Measurements from ENCODE around the gene SLC35B1. TPM values are rescaled to one million over a fixed set of nuclear protein-coding genes. Genes with fewer than 3 reads are reported as not detected.

Gene SLC35B1
- total RNA-seq, 1 donor from 2014 or later: 69.2 TPM

DNA sequence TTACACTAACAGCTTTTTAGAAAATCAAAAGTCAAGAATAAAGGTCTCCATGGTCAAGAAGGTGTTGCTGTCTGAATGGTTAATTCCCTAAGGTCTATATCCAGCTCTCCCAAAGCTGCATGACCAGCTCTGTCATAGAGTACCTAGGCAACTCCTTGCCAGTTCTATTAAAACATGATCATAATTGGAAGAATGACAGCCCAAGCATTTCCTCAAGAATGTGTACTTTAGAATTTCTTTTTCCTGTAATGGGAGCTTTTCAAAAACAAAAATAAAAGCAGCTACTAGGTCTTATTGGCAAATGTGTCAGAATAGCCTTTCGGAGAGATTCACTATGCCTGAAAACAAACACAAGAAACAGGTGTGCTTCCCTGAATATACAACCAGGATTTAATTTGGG lies 37.8 kb downstream of the SLC35B1 start:
- Mint-ChIP-seq H3K27ac (peak overlapping the region; percentile 67), H3K9me3 (peaks cover under 1% of the 10 kb centered on the region), H3K27me3 (ENCODE audit: low read depth) (no peaks in the 10 kb centered on the region), H3K36me3 (peaks cover 10% of the 10 kb centered on the region), H3K4me3 (no peak overlapping the region), H3K4me1 (peaks cover 19% of the 10 kb centered on the region)
- TF ChIP-seq, protein P1, sequence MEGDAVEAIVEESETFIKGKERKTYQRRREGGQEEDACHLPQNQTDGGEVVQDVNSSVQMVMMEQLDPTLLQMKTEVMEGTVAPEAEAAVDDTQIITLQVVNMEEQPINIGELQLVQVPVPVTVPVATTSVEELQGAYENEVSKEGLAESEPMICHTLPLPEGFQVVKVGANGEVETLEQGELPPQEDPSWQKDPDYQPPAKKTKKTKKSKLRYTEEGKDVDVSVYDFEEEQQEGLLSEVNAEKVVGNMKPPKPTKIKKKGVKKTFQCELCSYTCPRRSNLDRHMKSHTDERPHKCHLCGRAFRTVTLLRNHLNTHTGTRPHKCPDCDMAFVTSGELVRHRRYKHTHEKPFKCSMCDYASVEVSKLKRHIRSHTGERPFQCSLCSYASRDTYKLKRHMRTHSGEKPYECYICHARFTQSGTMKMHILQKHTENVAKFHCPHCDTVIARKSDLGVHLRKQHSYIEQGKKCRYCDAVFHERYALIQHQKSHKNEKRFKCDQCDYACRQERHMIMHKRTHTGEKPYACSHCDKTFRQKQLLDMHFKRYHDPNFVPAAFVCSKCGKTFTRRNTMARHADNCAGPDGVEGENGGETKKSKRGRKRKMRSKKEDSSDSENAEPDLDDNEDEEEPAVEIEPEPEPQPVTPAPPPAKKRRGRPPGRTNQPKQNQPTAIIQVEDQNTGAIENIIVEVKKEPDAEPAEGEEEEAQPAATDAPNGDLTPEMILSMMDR (IDR thresholded peaks at IDR 0.05; ENCODE audit: unreplicated experiment): no peak
- no peak for DNase-seq (ENCODE audit: low spot score in 2 of 2, unreplicated experiment in 2 of 2)

DNA sequence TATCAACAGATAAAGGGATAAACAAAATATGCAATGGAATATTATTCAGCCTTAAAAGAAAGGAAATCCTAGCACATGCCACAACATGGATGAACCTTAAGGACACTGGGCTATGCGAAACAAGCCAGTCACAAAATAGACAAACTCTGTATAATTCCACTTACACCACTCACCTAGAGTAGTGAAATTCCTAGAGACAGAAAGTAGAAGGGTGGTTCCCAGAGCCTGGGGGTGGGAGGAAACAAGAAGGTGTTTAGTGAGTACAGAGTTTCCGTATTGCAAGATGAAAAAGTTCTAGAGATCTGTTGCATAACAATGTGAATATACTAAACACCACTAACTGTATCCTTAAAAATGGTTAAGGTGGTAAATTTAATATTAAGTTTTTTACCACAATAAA lies 39.9 kb downstream of the SLC35B1 start:
- Mint-ChIP-seq H3K4me1 (peaks cover 11% of the 10 kb centered on the region), H3K36me3 (peaks cover 20% of the 10 kb centered on the region), H3K9me3 (peaks cover 10% of the 10 kb centered on the region), H3K4me3 (no peak overlapping the region), H3K27ac (no peak overlapping the region), H3K27me3 (ENCODE audit: low read depth) (no peaks in the 10 kb centered on the region)
- no peak for DNase-seq (ENCODE audit: low spot score in 2 of 2, unreplicated experiment in 2 of 2)
- TF ChIP-seq, protein P1 (IDR thresholded peaks at IDR 0.05; ENCODE audit: unreplicated experiment): no peak

DNA sequence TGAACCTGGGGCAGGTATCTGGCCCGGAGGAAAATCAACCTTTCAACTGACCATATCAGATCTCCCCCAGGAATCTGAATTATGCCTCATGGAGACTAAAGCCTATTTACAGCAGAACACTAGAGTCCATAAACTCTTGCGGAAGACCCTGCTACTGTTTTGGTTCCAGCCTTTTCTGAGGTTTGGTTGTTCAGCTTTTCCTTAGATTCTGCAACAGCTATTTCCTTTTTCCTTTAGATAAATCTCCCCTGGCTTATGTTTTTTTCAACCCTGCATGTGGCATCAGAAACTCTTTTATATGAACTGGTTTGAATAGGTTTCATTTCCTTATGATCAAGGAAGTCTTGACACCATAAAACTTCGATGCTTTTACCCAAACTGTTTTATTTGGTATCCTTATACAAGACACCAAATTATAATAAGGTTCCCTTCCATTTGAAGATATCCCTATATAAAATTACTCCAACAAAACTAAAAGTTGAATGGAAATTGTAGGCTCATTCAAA lies 43.0 kb downstream of the SLC35B1 start:
- Mint-ChIP-seq H3K27me3 (ENCODE audit: low read depth) (no peaks in the 10 kb centered on the region), H3K4me1 (no peaks in the 10 kb centered on the region), H3K36me3 (peaks cover 29% of the 10 kb centered on the region), H3K9me3 (peaks cover 10% of the 10 kb centered on the region), H3K4me3 (no peak overlapping the region), H3K27ac (no peak overlapping the region)
- no peak for DNase-seq (ENCODE audit: low spot score in 2 of 2, unreplicated experiment in 2 of 2)
- TF ChIP-seq, protein P1 (IDR thresholded peaks at IDR 0.05; ENCODE audit: unreplicated experiment): no peak

DNA sequence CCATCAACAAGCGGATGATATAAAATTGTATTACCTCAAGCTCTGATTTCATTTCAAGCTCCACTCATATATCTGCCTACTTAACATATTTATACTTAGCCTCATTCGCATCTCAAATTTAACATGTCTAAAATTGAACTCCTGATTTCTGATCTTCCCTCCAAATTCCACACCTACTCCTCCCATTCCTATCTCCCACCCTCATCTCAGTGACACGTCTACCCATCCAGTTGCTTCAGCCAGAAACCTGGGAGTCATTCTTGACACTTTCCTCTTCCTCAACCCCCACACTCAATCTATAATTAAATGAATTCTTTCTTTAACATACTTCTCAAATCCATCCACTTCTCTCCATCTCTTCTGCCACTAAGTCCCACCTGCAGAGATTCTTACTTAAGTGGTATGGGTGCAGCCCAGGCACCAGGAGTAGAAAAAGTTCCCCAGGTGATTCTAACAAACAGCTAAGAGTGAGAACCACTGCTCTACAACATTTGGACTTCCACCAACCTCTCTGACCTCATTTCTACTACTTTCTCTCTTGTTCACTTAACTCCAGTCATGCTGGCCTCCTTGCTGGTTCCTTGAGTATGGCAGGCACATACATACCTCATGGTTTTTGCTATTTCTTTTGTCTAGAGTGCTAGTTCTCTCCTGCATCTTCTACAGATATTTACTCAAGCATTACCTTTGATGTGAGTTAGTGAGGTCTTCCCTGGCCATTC lies 47.9 kb downstream of the SLC35B1 start:
- Mint-ChIP-seq H3K9me3 (peaks cover 8% of the 10 kb centered on the region), H3K4me1 (no peaks in the 10 kb centered on the region), H3K27me3 (ENCODE audit: low read depth) (no peaks in the 10 kb centered on the region), H3K27ac (no peak overlapping the region), H3K36me3 (peaks cover 30% of the 10 kb centered on the region), H3K4me3 (no peak overlapping the region)
- DNase-seq (ENCODE audit: low spot score in 2 of 2, unreplicated experiment in 2 of 2): no peak
- TF ChIP-seq, protein P1 (IDR thresholded peaks at IDR 0.05; ENCODE audit: unreplicated experiment): no peak

DNA sequence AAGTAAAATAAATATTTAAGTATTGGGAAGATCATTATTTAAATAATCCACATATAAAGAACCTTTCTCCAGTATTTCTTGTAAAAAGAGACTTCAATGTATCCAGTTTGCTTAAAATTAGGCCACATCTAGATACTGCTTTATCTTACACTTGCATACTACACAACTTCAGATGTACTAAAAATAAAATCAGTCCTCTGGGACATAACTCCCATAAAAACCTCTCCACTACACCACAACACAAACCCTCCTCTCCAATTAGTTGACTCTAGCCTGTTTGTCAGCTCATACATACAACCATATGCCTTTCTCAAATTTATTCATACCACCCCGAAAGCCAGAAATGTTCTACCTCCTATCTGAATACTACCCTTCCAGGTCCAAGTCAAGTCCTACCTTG lies 51.5 kb downstream of the SLC35B1 start:
- TF ChIP-seq, protein P1 (IDR thresholded peaks at IDR 0.05; ENCODE audit: unreplicated experiment): no peak
- no peak overlapping the region for H3K27ac Mint-ChIP-seq

More for the DNA sequence above, 51.5 kb downstream of the SLC35B1 start:
- Mint-ChIP-seq H3K36me3 (peaks cover 8% of the 10 kb centered on the region), H3K4me1 (no peaks in the 10 kb centered on the region), H3K27me3 (ENCODE audit: low read depth) (no peaks in the 10 kb centered on the region), H3K4me3 (no peak overlapping the region), H3K9me3 (no peaks in the 10 kb centered on the region)
- DNase-seq (ENCODE audit: low spot score in 2 of 2, unreplicated experiment in 2 of 2): no peak

Other genes starting within 250 kb of the SLC35B1 start
- 14.7 to 16.1 TPM (median 14.9 TPM) in 3 replicates for gene NGFR, start 212.7 kb downstream of the SLC35B1 start, total RNA-seq
- gene NXPH3, start 132.1 kb downstream of the SLC35B1 start, total RNA-seq: 0.82 to 0.88 TPM (median 0.83 TPM) in 3 replicates
- 60.8 to 63.5 TPM (median 62.8 TPM) in 3 replicates for gene SPOP, start 29.9 kb downstream of the SLC35B1 start, total RNA-seq
- gene FAM117A, start 56.2 kb upstream of the SLC35B1 start, total RNA-seq: 15.7 to 16.5 TPM (median 16.1 TPM) in 3 replicates
- 66.7 to 74.3 TPM (median 69.9 TPM) in 3 replicates for gene KAT7, start 80.7 kb upstream of the SLC35B1 start, total RNA-seq
- gene TAC4, start 140.1 kb upstream of the SLC35B1 start, total RNA-seq: not detected in 3 replicates

Data from mesothelial cell of epicardium (in vitro differentiated cells).